T-helper 1 cell (primary cell): Measurements from ENCODE around the gene GRK1.
"Not testable (repeated sequence)": the region's sequence is repeated elsewhere in the genome, so short reads cannot be mapped to it uniquely, and the experiment has no call there.

Experiments used
- DNase-seq, 5 donors: peaks; one replicate each; pipeline ENCODE4 v3.0.0-alpha.2; 2012 to 2020

Gene GRK1

DNA sequence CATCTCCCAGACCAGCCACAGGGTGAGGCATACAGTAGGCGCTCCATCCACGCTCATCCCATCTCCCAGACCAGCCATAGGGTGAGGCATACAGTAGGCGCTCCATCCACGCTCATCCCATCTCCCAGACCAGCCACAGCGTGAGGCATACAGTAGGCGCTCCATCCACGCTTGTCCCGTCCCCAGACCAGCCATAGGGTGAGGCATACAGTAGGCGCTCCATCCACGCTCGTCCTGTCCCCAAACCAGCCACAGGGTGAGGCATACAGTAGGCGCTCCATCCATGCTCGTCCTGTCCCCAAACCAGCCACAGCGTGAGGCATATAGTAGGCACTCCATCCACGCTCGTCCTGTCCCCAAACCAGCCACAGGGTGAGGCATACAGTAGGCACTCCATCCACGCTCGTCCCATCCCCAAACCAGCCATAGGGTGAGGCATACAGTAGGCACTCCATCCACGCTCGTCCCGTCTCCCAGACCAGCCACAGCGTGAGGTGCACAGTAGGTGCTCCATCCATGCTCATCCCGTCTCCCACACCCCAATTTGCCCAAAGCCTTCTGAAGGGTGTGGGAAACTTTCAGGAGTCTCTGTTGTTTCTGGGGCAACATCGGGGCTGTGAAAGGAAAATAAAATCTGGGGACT lies 78.6 kb downstream of the GRK1 start:
- DNase-seq: not testable (repeated sequence)

DNA sequence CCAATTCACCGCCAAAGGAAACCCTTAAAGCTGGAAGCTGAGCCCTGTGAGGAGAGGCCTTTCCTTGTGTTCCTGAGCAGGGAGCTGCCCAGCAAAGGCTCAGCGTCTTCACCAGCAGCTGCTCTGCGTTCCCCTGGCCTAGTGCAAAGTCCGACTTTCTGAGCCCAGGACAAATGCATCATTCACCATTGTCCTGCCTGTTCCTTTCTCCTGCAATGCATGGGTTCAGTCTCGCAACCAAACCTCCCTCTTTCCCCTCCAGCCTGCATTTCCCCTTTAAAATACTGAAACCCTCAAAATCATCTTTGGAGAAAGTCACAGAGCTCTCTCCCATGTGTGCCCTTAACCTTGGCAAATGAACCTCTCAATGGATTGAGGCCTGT lies 79.1 kb downstream of the GRK1 start:
- DNase-seq: no peak

DNA sequence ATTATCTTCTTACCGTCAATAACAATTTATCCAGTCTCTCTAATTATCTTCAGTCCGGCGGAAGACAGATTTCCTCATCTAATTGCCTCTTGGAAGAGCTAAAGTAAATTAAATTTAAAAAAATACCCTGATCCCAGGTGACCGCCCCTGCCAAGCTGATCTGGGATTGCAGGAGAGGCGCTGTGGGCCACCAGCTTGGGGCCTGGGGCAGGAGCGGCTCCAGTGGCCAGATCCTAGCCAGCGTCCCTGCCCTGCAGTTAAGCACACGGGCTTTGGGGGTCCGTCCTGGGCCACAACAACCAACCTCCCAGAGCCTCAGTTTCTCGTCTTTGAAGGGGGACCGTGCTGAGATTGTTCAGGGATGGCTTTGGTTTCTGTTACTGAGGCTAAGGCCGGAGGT lies 79.7 kb downstream of the GRK1 start:
- DNase-seq: no peak

DNA sequence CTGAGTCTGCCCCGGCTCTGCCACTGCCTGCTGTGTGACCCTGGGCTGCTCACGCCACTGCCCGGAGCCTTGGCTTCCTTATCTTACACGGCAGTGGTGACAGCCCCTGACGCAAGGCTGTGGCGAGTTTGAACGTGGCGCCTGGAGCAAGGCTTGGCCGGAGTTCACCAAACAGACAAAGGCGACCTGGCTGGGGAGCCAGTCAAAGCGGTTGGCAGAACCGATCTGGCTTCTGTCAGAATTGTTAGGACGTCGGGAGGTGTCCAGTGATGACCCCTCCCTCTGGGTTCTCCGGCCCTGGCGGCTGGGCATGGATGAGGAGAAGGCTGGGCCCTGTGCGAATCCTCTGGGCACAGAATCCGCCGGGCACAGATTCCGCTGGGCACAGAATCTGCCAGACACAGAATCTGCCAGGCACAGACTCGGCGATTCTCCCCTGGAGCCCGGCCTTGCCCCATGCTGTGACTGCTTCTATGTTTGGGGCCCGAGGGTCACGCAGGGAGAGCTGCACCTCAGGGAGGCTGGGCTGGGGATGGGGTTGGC lies 80.3 kb downstream of the GRK1 start:
- no peak for DNase-seq

DNA sequence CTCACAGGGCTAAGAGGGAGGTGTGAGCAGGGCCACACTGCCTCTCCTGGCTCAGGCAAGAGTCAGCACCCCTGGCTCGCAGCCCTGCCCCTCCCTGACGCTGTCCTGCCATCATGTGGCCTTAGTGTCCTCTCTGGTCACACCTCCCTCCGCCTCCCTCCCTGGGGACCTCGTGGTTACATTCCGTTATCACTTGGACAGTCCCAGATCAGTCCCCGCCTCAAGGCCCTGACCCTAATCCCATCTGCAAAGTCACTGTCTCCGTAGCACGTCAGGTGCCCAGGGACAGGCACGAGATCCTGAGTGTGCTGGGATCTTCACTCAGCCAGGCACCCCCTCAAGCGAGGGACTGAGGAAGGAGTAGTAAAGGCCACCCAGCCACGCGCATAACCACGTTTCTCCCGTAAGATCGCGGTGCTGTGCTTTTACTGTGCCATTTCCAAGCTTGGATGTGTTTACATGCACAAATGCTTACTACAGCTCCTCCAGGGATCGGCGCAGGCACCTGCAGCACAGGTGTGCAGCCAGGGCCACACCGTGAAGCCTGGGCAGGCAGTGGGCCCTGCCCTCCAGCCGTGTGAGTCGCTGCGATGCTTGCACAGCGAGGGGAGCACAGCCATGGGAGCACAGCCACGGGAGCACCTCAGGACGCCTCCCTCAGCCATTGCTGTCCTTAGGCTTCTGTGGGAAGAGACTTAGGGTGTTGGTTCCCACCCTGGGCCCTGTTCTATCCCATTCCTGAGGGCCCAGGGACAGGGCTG lies 81.3 kb downstream of the GRK1 start:
- DNase-seq: no peak

DNA sequence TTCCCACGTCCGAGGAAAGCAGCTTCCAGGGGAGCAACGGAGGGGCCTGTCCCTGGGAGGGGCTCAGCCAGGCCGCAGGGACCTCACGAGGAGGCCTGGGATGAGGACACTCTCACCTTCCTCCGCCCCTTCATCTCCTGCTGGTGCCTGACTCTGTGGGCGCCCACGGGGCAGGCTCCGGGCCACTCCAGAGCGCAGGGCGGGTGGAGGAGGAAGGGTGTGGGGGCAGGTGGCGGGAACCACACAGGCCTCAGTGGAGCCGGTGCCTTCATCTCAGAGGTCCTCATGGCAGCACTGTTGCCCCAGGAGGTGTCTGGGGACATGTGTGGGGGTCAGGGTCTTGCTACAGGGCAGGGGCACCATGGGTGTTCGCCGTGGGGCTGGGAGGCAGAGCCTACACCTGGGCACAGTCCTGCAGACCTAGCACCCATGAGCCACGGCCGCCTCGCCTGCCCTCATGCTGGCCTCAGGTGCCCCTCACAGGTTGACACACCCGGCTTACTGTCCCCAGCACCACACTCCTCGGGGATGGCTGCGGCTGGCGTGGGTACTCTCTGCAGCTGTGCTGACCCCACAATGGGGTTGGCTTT lies 81.9 kb downstream of the GRK1 start:
- no peak for DNase-seq

DNA sequence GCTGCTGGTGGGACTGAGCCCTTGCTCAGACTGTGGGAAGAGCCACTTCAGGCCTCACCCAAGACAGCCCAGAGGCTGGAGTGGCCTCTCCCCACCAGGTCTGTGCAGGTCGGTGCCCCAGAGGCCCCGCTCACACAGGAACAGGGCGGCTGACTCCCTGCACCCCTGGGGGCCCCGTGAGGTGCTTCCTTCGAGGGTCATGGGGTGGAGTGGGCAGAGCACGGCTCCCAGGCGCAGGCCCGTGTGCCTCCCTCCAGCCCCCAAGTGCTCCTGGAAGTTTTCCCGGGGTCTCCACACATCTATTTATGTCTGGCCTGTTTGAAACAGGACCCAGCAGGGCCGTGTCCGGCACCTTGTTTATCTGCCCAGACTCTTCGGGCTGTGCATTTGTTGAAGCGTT lies 82.5 kb downstream of the GRK1 start:
- DNase-seq: no peak

DNA sequence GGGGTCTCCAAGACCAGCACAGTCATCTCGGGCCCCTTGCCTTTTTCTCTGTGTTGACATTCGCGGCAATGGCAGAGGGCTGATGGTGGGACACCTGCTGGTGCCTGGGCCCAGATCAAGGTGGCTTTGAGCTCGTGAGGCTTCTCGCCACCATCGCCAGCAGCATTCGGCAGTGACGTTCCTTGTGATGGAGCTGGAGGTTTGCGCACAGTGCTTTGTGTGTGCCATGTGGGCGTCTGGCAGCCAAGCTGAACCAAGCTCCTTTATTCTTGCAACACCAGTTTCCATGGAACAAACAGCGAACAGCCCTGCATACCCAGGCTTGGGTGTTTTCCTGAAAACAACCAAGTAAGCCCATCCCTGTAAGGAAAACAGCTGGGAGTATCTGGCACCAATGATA lies 82.9 kb downstream of the GRK1 start:
- no peak for DNase-seq

DNA sequence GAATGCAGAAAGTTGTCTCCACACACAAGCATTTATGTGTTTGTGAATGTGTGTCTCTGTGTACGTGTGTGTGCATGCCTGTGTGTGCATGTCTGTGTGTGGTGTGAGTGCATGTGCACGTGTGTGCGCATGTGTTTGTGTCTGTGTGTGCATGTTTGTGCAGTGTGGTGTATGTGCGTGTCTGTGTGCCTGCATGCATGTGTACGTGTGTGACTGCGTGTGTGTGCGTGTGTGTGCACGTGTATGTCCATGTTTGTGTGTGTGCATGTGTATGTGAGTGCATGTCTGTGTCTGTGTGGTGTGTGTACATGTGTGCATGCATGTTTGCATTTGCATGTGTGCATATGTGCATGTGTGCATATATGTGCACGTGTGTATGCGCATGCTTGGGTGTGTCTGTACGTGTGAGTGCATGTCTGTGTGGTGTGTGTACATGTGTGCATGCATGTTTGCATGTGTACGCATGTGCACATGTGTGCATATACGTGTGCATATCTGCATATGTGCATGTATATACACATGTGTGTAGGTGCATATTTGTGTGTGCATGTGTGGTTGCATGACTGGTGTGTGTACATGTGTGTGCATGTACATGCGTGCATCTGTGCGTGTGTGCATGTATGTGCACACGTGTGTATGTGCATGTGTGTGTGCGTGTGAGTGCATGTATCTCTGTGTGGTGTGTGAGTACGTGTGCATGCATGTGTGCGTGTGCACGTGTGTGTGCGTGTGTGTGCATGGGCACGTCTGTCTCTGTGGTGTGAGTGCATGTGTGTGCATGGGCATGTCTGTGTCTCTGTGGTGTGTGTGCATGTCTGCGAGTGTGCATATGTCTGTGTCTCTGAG lies 83.8 kb downstream of the GRK1 start:
- DNase-seq: no peak

DNA sequence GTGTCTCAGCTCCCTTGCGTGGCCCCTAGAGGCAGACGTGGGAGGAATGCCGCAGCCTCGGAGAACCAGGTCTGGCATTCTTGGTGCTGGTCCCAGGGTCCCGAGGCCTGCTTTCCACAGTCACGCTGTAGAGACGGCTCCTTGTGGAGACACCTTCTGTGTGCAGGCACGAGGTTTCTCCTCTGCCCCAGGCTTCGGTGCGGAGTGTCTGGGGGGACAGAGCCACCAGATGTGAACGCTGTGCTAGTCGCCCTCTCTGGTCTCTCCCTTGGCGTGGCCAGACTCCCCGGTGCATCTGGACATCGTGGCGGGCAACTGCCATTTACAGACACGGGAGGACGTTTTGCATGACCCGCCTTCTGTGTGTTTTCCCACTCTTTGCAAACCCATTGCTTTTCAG lies 84.5 kb downstream of the GRK1 start:
- no peak for DNase-seq

DNA sequence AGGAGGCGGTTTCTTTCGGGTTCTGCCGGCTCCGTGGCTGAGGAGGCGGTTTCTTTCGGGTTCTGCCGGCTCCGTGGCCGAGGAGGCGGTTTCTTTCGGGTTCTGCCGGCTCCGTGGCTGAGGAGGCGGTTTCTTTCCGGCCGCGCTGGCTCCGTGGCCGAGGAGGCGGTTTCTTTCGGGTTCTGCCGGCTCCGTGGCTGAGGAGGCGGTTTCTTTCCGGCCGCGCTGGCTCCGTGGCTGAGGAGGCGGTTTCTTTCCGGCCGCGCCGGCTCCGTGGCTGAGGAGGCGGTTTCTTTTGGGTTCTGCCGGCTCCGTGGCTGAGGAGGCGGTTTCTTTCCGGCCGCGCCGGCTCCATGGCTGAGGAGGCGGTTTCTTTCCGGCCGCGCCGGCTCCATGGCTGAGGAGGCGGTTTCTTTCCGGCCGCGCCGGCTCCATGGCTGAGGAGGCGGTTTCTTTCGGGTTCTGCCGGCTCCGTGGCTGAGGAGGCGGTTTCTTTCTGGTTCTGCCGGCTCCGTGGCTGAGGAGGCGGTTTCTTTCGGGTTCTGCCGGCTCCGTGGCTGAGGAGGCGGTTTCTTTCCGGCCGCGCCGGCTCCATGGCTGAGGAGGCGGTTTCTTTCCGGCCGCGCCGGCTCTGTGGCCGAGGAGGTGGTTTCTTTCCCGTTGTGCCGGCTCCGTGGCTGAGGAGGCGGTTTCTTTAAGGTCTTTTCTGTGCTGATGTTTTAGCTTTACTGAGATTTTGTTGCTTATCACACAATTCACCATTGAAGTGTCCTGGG lies 85.4 kb downstream of the GRK1 start:
- not testable (repeated sequence) for DNase-seq

DNA sequence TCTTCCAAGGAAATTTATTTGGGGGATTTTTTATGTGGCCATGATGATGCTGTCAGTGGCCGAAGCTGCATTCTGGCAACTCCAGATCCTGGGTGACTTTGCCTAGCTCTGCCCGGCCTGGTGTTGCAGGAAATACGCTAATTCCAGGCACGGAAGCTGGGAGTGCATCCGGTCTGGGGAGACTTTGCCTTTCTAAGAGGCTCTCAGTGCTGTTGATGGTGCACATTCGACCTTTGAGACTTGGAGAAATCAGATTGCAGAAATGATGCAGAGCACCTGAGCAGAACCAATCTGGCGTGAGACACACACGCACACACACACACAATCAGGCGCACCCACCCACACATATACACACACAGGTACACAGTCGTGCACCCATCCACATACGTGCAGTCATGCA lies 86.2 kb downstream of the GRK1 start:
- DNase-seq: no peak

DNA sequence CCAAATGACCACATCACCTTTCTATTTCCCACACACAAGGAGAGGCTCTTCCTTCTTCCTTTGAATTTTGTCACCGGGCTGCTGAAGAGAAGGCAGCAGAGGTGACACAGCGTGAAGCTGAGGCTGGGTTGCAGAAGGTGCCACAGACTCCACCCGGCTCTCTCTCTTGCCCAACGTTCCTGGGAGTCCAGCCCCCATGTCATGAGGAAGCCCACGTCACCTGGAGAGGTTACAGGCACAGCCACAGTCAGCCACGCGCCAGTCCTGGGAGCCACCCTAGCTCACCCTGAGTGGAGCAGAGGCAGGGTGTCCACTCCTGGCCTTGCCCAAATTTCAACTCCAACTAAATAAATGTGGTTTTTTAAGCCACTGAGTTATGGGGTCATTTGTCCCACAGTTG lies 87.2 kb downstream of the GRK1 start:
- DNase-seq: no peak

DNA sequence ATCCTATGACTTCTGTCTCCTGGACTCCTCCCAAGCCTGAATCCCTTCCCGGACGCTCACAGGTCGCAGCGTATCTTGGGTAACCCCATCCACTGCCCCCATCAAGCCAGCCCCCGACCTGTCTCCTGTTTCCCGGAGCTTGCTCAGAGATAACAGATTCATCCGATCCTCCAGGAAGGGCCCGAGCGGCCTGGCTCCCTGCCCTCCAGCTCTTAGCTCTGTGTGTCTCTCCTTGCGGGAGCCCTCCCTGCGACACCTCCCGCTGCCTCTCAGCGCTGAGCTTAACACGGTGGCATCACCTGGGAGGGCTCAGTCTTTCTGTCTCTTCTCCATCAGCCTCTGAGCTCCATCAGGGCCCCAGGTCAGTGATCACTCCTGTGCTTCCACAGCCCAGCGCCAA lies 87.7 kb downstream of the GRK1 start:
- no peak for DNase-seq

DNA sequence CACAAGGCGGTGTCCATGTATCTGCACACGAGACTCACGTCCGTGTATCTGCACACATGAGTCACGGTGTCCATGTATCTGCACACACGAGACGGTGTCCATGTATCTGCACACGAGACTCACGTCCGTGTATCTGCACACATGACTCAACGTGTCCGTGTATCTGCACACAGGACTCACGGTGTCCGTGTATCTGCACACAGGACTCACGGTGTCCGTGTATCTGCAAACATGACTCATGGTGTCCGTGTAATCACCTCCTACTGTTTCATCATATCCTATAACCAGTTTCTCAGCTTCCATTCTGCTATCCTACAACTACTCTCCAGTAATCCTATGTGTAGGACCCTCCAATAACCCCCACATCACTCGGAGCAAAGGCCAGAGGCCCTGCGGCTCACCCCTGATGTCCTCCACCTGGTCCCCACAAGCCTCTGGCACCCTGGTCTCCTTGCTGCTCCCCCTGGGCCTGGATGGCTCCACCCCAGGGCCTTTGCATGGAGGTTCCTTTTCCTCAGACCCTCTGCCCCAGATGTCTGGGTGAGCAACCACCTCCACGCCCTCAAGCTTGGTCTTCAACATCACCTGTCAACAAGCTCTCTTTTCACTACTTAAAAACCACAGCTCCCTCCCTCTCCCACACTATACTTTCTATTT lies 89.5 kb downstream of the GRK1 start:
- no peak for DNase-seq

DNA sequence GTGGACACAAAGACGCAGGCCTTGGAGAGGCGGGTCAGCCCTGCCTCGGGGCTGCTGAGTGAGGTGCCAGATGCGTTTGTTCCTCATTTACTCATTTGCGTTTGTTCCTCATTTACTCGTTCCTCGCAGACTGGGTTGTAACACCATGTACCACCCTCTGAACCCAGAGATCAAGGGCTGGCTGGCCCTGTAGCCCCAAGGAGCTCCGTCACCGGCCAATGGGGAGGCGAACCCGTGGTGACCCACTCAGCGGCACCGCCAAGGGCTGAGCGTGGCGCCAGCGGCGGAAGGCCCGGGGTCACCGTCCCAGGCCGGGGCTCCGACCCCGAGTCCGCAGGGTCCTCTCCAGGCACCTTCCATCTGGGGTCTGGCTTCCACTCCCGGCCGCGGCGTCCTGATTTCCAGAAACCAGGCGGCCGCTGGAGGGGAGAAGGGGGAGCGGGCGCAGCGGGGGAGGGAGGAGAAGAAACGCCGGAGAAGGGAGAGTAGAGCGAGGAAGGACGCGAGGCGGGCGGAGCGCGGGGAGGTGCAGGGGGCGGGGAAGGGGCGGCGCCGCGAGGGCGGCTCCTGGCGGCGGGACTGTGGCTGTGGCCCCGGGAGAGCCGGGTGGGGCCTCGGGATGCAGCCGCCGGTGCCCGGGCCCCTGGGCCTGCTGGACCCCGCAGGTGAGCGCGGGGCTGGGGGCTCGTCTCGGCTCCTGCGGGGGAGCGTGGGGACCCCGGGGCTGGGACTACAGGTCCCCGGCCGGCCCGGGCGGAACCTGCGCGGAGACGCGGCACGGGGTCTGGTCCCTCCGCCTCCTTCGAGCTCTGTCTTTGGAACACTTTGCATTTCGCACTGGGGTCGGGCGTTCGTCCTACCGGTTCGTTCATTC lies 91.9 kb downstream of the GRK1 start, which contains the start of gene TMEM255B:
Gene TMEM255B, plus strand, starts transcription at position 576 of the 874 bp plus-strand sequence. Its CDS starts 44 bp downstream, at position 620.
- DNase-seq: peak; percentile 38 to 70 (median 59)

DNA sequence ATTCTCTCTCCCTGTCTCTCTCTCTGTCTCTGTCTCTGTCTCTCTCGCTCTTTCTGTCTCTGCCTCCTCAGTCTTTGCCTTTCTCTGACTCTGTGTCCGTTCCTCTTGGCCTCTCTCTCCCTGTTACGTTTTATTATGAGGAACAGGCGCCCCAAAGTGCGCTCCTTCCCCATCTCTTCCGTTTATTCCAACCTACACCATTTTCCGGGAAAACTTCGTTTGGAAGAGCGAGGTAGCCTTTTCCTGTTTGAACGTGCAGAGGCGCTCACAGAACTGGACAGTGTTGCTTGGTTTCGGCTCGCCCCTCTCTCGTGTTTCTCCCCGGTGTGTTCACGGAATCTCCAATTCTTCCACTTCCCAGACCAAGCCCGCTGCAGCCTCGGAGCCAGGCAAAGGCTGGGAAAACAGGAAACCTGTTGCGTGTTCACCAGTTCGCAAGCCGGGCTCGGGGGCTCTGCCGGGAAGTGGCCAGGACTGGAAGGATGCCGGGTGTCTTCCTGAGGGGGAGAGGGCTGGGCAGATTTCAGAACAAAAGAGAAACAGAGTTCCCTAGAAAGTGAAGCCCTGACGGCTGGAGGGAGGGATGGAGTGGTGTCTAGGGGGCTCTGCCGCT lies 92.6 kb downstream of the GRK1 start:
- DNase-seq: no peak

DNA sequence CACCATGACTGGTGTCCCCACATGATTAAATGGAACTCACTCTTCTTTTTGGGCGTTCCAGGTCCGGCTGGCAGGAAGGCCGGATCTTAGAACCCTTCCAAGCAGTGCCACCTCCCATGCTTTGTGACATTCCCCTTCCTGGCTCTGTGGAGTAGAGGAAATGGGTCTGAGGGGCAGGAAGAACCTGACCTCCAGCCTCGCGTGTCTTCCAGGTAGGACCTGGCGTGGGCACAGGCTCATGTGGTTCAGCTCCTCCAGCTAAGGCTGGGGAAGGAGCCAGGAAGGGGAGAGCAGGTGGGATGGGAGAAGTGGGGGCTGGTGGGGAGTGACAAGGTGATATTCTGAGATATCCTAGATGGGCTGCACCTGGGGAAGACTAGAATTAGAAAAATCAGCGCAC lies 94.1 kb downstream of the GRK1 start:
- DNase-seq: no peak

DNA sequence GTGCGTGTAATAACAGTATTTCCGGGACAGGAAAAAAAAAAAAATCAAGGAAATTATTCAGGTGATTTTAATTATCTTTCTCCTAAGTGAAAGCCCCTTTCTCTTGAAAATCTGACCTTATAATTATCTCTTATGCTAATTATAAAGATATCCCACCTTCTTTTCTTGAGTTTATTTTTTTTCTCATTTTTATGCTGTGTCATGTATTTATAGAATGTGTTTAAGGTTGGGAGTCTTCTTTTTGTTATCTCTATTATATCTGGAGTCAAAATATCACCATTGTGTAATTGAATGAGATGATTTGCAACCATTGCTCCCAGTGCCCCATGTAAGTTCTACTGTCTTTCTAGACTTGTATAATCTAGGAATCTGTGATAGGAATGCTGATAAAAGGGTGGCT lies 95.1 kb downstream of the GRK1 start:
- no peak for DNase-seq

DNA sequence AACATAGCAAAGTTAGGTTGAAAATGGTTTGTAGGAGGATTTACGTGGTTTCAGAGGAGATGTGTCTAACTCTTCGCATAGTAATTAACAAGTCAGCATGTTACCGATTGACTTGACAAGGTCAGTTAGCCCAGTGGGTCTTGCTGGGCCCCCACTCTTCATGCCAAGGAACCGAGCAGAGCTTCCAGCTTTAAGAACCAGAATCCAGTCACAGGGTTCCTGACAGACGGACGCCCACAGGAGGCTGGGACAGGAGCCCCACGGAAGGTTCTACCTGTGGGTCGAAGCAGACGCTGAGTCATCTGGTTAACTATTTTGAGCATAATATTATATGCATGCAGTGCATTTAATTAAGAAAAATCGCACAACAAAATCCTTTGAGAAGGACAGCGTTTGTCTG lies 95.5 kb downstream of the GRK1 start:
- DNase-seq: no peak
